Brain microvascular endothelial cell (primary cell): Measurements from ENCODE around the gene EYA2.

Experiments used
- DNase-seq: peaks from one replicate; pipeline ENCODE4 v3.0.0-alpha.2; 2020
- H3K27ac ChIP-seq: fragments of 250-450 bp; sonication (Bioruptor Pico); 2 replicates; pipeline ENCODE4 v1.5.1; 2020; ENCODE audit warnings: mild to moderate bottlenecking, moderate library complexity
- H3K27me3 ChIP-seq: fragments of 250-450 bp; sonication (Bioruptor Pico); replicated peaks from 2 replicates; pipeline ENCODE4 v1.5.1; 2020; ENCODE audit warnings: mild to moderate bottlenecking
- H3K36me3 ChIP-seq: fragments of 250-450 bp; sonication (Bioruptor Pico); replicated peaks from 2 replicates; pipeline ENCODE4 v1.5.1; 2020; ENCODE audit warnings: mild to moderate bottlenecking
- H3K4me3 ChIP-seq: 2 replicates; pipeline ENCODE4 v1.5.1; 2011; ENCODE audit warnings: low read depth, mild to moderate bottlenecking, control low read depth, low read length, moderate library complexity
- CTCF ChIP-seq: IDR thresholded peaks from 2 replicates; pipeline ENCODE4 v1.5.1; 2011; ENCODE audit warnings: low read depth, mild to moderate bottlenecking, moderate library complexity, low read length, control low read depth, inconsistent platforms; ENCODE audit errors: missing control alignments
- in situ Hi-C: cut with HindIII; loops from 2 replicates; pipeline ENCODE4 v1.10.0; 2017; ENCODE audit warnings: low sequenced_read_pairs, low pct_ligation_motif_present

The EYA2 gene

GRCh38 chr20:47235853-47236638 lies 341.4 kb downstream of the EYA2 start:
- no peak for DNase-seq
- no peak overlapping the region for H3K27ac ChIP-seq
- H3K36me3 ChIP-seq, result peaks cover 31% of the 10 kb centered on the region
- H3K4me3 ChIP-seq, result no peak overlapping the region
- no peak for TF ChIP-seq CTCF
- no peaks in the 10 kb centered on the region for H3K27me3 ChIP-seq
- in situ Hi-C loops, result loop anchor here (25.0 kb wide), 1 partner anchor 376 kb away; no protein-coding TSS in a partner anchor

- H3K36me3 ChIP-seq, result peaks cover 31% of the 10 kb centered on the region
- no peak for DNase-seq
- TF ChIP-seq CTCF, result no peak
- in situ Hi-C loops, result loop anchor here (25.0 kb wide), 1 partner anchor 376 kb away; no protein-coding TSS in a partner anchor
- H3K27ac ChIP-seq, result no peak overlapping the region
- H3K27me3 ChIP-seq, result no peaks in the 10 kb centered on the region
- no peak overlapping the region for H3K4me3 ChIP-seq
Measured at GRCh38 chr20:47236639-47236900, 341.9 kb downstream of the EYA2 start.

- no peak for DNase-seq
- in situ Hi-C loops, result loop anchor here (25.0 kb wide), 1 partner anchor 375 kb away; no protein-coding TSS in a partner anchor
- no peak overlapping the region for H3K4me3 ChIP-seq
- no peak for TF ChIP-seq CTCF
- H3K27ac ChIP-seq, result no peak overlapping the region
- peaks cover 35% of the 10 kb centered on the region for H3K36me3 ChIP-seq
- H3K27me3 ChIP-seq, result no peaks in the 10 kb centered on the region
Measured at GRCh38 chr20:47237715-47238114, 343.1 kb downstream of the EYA2 start.
